Activated effector memory CD4-positive, alpha-beta T cell treated with Interleukin-2 at 50 U/mL for 16 hours (primary cell): ENCODE results near the gene SAMMSON.

Source experiments
- DNase-seq: peaks from one replicate; pipeline ENCODE4 v3.0.0-alpha.2; 2020

The SAMMSON gene

GRCh38 chr3:69999140-70000027 is at the start of gene SAMMSON:
SAMMSON (plus strand) TSS chr3:69999733.
- DNase-seq: no peak

- no peak for DNase-seq
These were observed 47.9 kb upstream of the SAMMSON start for GRCh38 chr3:69951616-69952015.

GRCh38 chr3:69959581-69959980 is 40.0 kb upstream of the SAMMSON start:
- DNase-seq: no peak

GRCh38 chr3:69961706-69962439 is 37.7 kb upstream of the SAMMSON start:
- no peak for DNase-seq

GRCh38 chr3:69963643-69964042 is 35.9 kb upstream of the SAMMSON start:
- no peak for DNase-seq

- DNase-seq: no peak
These were observed 32.4 kb upstream of the SAMMSON start for GRCh38 chr3:69967156-69967555.

GRCh38 chr3:69970827-69971226 is 28.7 kb upstream of the SAMMSON start:
- no peak for DNase-seq

- DNase-seq: no peak
These were observed 26.9 kb upstream of the SAMMSON start for GRCh38 chr3:69972672-69973071.

GRCh38 chr3:69976021-69976420 is 23.5 kb upstream of the SAMMSON start:
- DNase-seq: no peak

GRCh38 chr3:69983546-69984265 is 15.8 kb upstream of the SAMMSON start:
- DNase-seq: no peak

- DNase-seq: no peak
These were observed 14.3 kb upstream of the SAMMSON start for GRCh38 chr3:69985266-69985665.

- DNase-seq: no peak
These were observed 13.1 kb upstream of the SAMMSON start for GRCh38 chr3:69986419-69986818.

GRCh38 chr3:69987833-69988232 is 11.7 kb upstream of the SAMMSON start:
- DNase-seq: no peak

GRCh38 chr3:69993757-69994156 is 5.8 kb upstream of the SAMMSON start:
- no peak for DNase-seq

GRCh38 chr3:69994919-69995318 is 4.6 kb upstream of the SAMMSON start:
- no peak for DNase-seq

GRCh38 chr3:69997631-69998307 is 1.8 kb upstream of the SAMMSON start:
- no peak for DNase-seq

GRCh38 chr3:69998759-69999139 is 784 bp upstream of the SAMMSON start:
- no peak for DNase-seq

- no peak for DNase-seq
These were observed 486 bp downstream of the SAMMSON start for GRCh38 chr3:70000028-70000410.

- DNase-seq: no peak
These were observed 1.1 kb downstream of the SAMMSON start for GRCh38 chr3:70000563-70001081.

- no peak for DNase-seq
These were observed 3.6 kb downstream of the SAMMSON start for GRCh38 chr3:70003119-70003518.

GRCh38 chr3:70006089-70006488 is 6.6 kb downstream of the SAMMSON start:
- DNase-seq: no peak

- DNase-seq: no peak
These were observed 10.8 kb downstream of the SAMMSON start for GRCh38 chr3:70010346-70010745.

- no peak for DNase-seq
These were observed 12.0 kb downstream of the SAMMSON start for GRCh38 chr3:70011582-70011981.
